Muscle of leg (tissue), 11 donors: ENCODE measurements around the gene CYP2W1. TPM values are rescaled to one million over a fixed set of nuclear protein-coding genes. Genes with fewer than 3 reads are reported as not detected.
"Not testable (repeated sequence)": the region's sequence is repeated elsewhere in the genome, so short reads cannot be mapped to it uniquely, and the experiment has no call there.

Experiments
- DNase-seq: peaks from one replicate; pipeline ENCODE4 v3.0.0; 2013
- H3K27ac ChIP-seq: one replicate; pipeline ENCODE4 v1.5.1; 2013; ENCODE audit warnings: mild to moderate bottlenecking, low read length, control low read depth
- H3K27me3 ChIP-seq: one replicate; pipeline ENCODE4 v1.6.1; 2013; ENCODE audit warnings: low read length; ENCODE audit not compliant: control insufficient read depth, insufficient read depth
- H3K36me3 ChIP-seq: one replicate; pipeline ENCODE4 v1.6.1; 2013; ENCODE audit warnings: low read length; ENCODE audit not compliant: control insufficient read depth, insufficient read depth
- H3K4me1 ChIP-seq: one replicate; pipeline ENCODE4 v1.6.1; 2013; ENCODE audit warnings: low read length; ENCODE audit not compliant: control insufficient read depth, insufficient read depth
- H3K4me3 ChIP-seq: one replicate; pipeline ENCODE4 v1.5.1; 2013; ENCODE audit warnings: low read length, control low read depth
- H3K9me3 ChIP-seq: replicated peaks from 2 replicates; pipeline ENCODE4 v1.6.1; 2013; ENCODE audit warnings: low read depth, low read length; ENCODE audit not compliant: control insufficient read depth
- WGBS: methylation state at CpG from one replicate; pipeline ENCODE4 v1.1.5; 2013; ENCODE audit warnings: missing lambda C conversion rate; ENCODE audit not compliant: insufficient coverage; 5-methylcytosine and 5-hydroxymethylcytosine counted together
- polyA plus RNA-seq, 8 donors: library from polyadenylated mRNA; unstranded; fragments of 120-200 nt; gene quantifications; one replicate each; pipeline versions ENCODE4 v1.2.1 to v1.2.3, GENCODE V29; 2013; ENCODE audit warnings: inconsistent platforms in 1 of 8, low replicate concordance in 1 of 8; ENCODE audit not compliant: insufficient read length in 8 of 8, insufficient read depth in 1 of 8
- total RNA-seq: library from RNA; stranded (reverse); fragments of 120-200 nt; gene quantifications from one replicate; pipeline ENCODE4 v1.2.4, GENCODE V29; 2013

Gene CYP2W1
- total and polyA plus RNA-seq, 9 donors, result 0.62 to 26.3 (median 0.84) TPM

DNA sequence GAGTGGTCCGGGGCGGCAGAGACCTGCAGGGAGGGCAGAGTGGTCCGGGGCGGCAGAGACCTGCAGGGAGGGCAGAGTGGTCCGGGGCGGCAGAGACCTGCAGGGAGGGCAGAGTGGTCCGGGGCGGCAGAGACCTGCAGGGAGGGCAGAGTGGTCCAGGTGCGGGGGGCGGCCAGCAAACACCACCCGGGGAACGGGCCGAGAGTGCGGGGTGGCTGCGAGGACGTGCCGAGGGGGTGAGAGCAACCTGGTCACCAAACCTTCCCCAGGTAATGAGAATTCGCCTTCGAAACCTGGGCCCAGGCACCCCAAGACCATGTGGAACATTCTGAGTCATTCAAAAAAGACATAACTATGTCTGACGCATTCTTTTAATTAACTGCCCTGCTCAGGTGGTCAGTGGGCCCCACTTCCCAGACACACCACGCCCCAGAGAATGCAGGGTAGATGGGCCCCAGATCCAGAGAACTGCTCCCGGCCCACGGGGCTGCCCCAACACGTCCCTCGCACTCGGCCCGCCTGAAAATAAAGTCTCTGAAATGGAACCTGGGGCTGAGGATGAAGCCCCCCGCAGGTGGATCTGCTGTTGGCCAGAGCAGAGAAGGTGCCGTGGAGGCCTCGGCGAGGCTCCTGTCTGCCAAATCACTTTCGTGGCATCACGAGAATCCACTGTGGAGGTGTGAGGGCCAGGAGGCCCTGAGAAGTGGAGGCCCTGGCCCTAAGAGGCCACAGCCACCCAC is 48.9 kb downstream of the CYP2W1 start:
- DNase-seq, result no peak
- no peak overlapping the region for H3K4me3 ChIP-seq
- H3K27ac ChIP-seq, result no peak overlapping the region
- no peaks in the 10 kb centered on the region for H3K36me3 ChIP-seq
- no peaks in the 10 kb centered on the region for H3K9me3 ChIP-seq
- WGBS, result 90% methylated on average over 19 of the region's 33 CpGs
- H3K4me1 ChIP-seq, result peaks cover 19% of the 10 kb centered on the region
- H3K27me3 ChIP-seq, result no peaks in the 10 kb centered on the region

GRCh38 chr7:1032536-1033181 is 49.7 kb downstream of the CYP2W1 start:
- Histone ChIP-seq H3K27ac (no peak overlapping the region), H3K4me1 (peaks cover 13% of the 10 kb centered on the region), H3K9me3 (no peaks in the 10 kb centered on the region), H3K36me3 (no peaks in the 10 kb centered on the region), H3K27me3 (no peaks in the 10 kb centered on the region), H3K4me3 (no peak overlapping the region)
- 82% methylated on average over 16 of the region's 25 CpGs for WGBS
- no peak for DNase-seq

- Histone ChIP-seq H3K4me1 (peaks cover 10% of the 10 kb centered on the region), H3K4me3 (no peak overlapping the region), H3K27me3 (no peaks in the 10 kb centered on the region), H3K9me3 (no peaks in the 10 kb centered on the region), H3K27ac (no peak overlapping the region), H3K36me3 (no peaks in the 10 kb centered on the region)
- DNase-seq, result no peak
- 84% methylated on average over 16 of the region's 20 CpGs for WGBS
Measured at GRCh38 chr7:1033546-1034145, 50.7 kb downstream of the CYP2W1 start.

DNA sequence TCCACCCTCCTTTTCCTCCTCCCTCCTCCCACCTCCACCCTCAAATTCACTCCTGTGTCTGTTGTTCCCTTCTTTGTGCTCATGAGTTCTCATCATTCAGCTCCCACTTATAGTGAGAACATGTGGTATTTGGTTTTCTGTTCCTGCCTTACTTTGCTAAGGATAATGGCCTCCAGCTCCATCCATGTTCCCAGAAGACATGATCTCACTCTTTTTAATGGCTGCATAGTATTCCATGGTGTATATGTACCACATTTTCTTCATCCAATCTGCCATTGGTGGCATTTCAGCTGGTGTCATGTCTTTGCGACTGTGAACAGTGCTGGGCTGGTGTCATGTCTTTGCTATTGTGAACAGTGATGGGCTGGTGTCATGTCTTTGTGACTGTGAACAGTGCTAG is 51.8 kb downstream of the CYP2W1 start:
- not testable (repeated sequence) for H3K27me3 ChIP-seq, H3K27ac ChIP-seq, H3K9me3 ChIP-seq, H3K36me3 ChIP-seq, DNase-seq, H3K4me1 ChIP-seq, H3K4me3 ChIP-seq
- WGBS, result no CpG with 5 or more reads among the region's 1 CpG

DNA sequence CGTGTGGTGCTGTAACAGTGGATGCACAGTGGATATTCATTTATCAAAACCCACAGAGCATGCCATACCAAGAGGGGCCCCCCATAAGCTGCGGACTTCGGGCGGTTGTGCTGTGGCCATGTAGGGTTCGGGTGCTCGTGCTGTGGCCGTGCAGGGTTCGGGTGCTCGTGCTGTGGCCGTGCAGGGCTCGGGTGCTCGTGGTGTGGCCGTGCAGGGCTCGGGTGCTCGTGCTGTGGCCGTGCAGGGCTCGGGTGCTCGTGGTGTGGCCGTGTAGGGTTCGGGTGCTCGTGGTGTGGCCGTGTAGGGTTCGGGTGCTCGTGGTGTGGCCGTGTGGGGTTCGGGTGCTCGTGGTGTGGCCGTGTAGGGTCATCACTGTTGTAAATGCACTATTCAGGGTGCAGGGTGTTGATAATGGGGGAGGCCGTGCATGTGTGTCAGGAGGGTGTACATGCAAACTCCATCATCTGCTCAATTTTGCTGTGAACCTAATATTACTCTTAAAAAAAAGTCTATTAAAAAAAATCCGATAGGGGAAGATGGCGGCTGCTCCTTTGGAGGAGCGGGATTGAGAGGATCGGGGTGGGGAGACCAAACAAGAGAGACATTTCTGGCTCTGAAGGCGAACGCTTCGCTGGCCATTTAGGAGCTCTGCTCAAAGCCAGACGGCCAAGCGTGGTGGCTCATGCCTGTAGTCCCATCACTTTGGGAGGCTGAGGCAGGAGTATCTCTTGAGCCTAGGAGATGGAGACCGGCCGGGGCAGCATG is 53.4 kb downstream of the CYP2W1 start:
- not testable (repeated sequence) for DNase-seq, H3K36me3 ChIP-seq, H3K27ac ChIP-seq, H3K9me3 ChIP-seq, H3K27me3 ChIP-seq, H3K4me3 ChIP-seq
- H3K4me1 ChIP-seq, result peaks cover 11% of the 10 kb centered on the region
- 98% methylated on average over 15 of the region's 40 CpGs for WGBS

Other genes with a start within 250 kb of the CYP2W1 start
- gene SUN1, start 150.7 kb upstream of the CYP2W1 start, total RNA-seq, result 151 TPM
- 100 to 1,000 TPM; 150 to 238 (median 175) TPM for gene SUN1, start 150.7 kb upstream of the CYP2W1 start, polyA plus RNA-seq
- gene GET4, start 106.6 kb upstream of the CYP2W1 start, total RNA-seq, result 26.6 TPM
- gene GET4, start 106.6 kb upstream of the CYP2W1 start, polyA plus RNA-seq, result 10 to 100 TPM; 31.9 to 50.2 (median 42.3) TPM
- 2.0 TPM for gene ADAP1, start 28.5 kb upstream of the CYP2W1 start, total RNA-seq
- gene ADAP1, start 28.5 kb upstream of the CYP2W1 start, polyA plus RNA-seq, result 1 to 10 TPM; 2.2 to 6.1 (median 3.3) TPM
- gene COX19, start 7.6 kb upstream of the CYP2W1 start, total RNA-seq, result 10.3 TPM
- 10 to 100 TPM in 5 of 8 donors, 1 to 10 TPM in 3; 8.9 to 12.4 (median 10.7) TPM for gene COX19, start 7.6 kb upstream of the CYP2W1 start, polyA plus RNA-seq
- gene GPR146, start 61.4 kb downstream of the CYP2W1 start, total RNA-seq, result 2.7 TPM
- gene GPR146, start 61.4 kb downstream of the CYP2W1 start, polyA plus RNA-seq, result 1 to 10 TPM; 2.3 to 4.8 (median 3.4) TPM
- 9.6 TPM for gene GPER1, start 104.9 kb downstream of the CYP2W1 start, total RNA-seq
- 10 to 100 TPM in 7 of 8 donors, 1 to 10 TPM in 1; 9.6 to 17.7 (median 11.7) TPM for gene GPER1, start 104.9 kb downstream of the CYP2W1 start, polyA plus RNA-seq
- 16.3 TPM for gene ZFAND2A, start 177.0 kb downstream of the CYP2W1 start, total RNA-seq
- 10 to 100 TPM; 13.0 to 19.2 (median 15.7) TPM for gene ZFAND2A, start 177.0 kb downstream of the CYP2W1 start, polyA plus RNA-seq
- gene UNCX, start 249.7 kb downstream of the CYP2W1 start, total RNA-seq, result not detected
- not detected for gene UNCX, start 249.7 kb downstream of the CYP2W1 start, polyA plus RNA-seq